Right ventricle myocardium superior (tissue), 1 donor: ENCODE measurements around the gene CPSF7. TPM values are rescaled to one million over a fixed set of nuclear protein-coding genes. Genes with fewer than 3 reads are reported as not detected.
A peak's percentile ranks its signal among the peaks of the same experiment; 100 is the strongest.
"Not testable (repeated sequence)": the region's sequence is repeated elsewhere in the genome, so short reads cannot be mapped to it uniquely, and the experiment has no call there.

Experiments used
- ATAC-seq: fragments of 200-7000 bp; cut with Tn5 transposase; one replicate; pipeline ENCODE4 v1.9.1; 2020; ENCODE audit warnings: mild to moderate bottlenecking; ENCODE audit not compliant: poor library complexity
- DNase-seq: peaks from one replicate; pipeline ENCODE4 v3.0.0-alpha.2; 2020
- intact Hi-C: fragments of 100-400 bp; cut with DNase I; formaldehyde crosslinking; loops from one replicate; pipeline ENCODE4 v1.11.2; 2022
- total RNA-seq: library from RNA; stranded (reverse); fragmentation: NEBNext Ultra II Directional; extraction: Animal tissue kit (Norgen Biotek cat#: 25700); gene quantifications from one replicate; pipeline ENCODE4 v1.2.1, GENCODE V29; 2021
- donor health status: DM: no; HTN: yes; CAD: no; lungs with severe emphysema.

The CPSF7 gene
- total RNA-seq, 1 donor from 2014 or later, result 32.5 TPM

- intact Hi-C loops, result loop anchor here (2.0 to 10.0 kb wide), 2 partner anchors 67 to 129 kb away; no protein-coding TSS in a partner anchor
- peak; percentile 78 for ATAC-seq
These were observed 18.1 kb upstream of the CPSF7 start for GRCh38 chr11:61447601-61448551.

GRCh38 chr11:61446211-61446651 lies 16.5 kb upstream of the CPSF7 start:
- peak; percentile 95 for DNase-seq
- intact Hi-C loops, result loop anchor here (2.0 to 10.0 kb wide), 2 partner anchors 69 to 131 kb away; no protein-coding TSS in a partner anchor
- peak; percentile 88 for ATAC-seq

More at GRCh38 chr11:61447601-61448551, 18.1 kb upstream of the CPSF7 start:
- no peak for DNase-seq

- intact Hi-C loops, result loop anchor here (10.0 kb wide), 1 partner anchor 69 kb away; no protein-coding TSS in a partner anchor
- no peak for ATAC-seq
These were observed 15.7 kb upstream of the CPSF7 start for GRCh38 chr11:61445516-61445915.

GRCh38 chr11:61442616-61443015 lies 12.8 kb upstream of the CPSF7 start:
- no peak for ATAC-seq
- no peak for DNase-seq
- intact Hi-C loops, result loop anchor here (10.0 kb wide), 1 partner anchor 72 kb away; no protein-coding TSS in a partner anchor

More at GRCh38 chr11:61445516-61445915, 15.7 kb upstream of the CPSF7 start:
- no peak for DNase-seq

GRCh38 chr11:61439615-61440014 lies 9.8 kb upstream of the CPSF7 start:
- ATAC-seq (no peak), DNase-seq (no peak)
- intact Hi-C loops, result loop anchor here (10.0 kb wide), 1 partner anchor 75 kb away; no protein-coding TSS in a partner anchor

GRCh38 chr11:61437496-61437895 lies 7.7 kb upstream of the CPSF7 start:
- intact Hi-C loops, result no loop called here
- DNase-seq (no peak), ATAC-seq (no peak)

GRCh38 chr11:61430839-61431238 lies 1.1 kb upstream of the CPSF7 start:
- intact Hi-C loops, result not testable (repeated sequence)

GRCh38 chr11:61429346-61429690 lies 457 bp downstream of the CPSF7 start:
- peak; percentile 76 for DNase-seq
- peak; percentile 77 for ATAC-seq
- intact Hi-C loops, result no loop called here

More at GRCh38 chr11:61430839-61431238, 1.1 kb upstream of the CPSF7 start:
- not testable (repeated sequence) for DNase-seq, ATAC-seq

GRCh38 chr11:61425367-61426131 lies 4.2 kb downstream of the CPSF7 start:
- DNase-seq, result no peak
- ATAC-seq, result no peak
- intact Hi-C loops, result no loop called here

GRCh38 chr11:61422226-61422625 lies 7.5 kb downstream of the CPSF7 start:
- no peak for DNase-seq

GRCh38 chr11:61418136-61418535 lies 11.6 kb downstream of the CPSF7 start:
- ATAC-seq (no peak), DNase-seq (no peak)
- intact Hi-C loops, result no loop called here

More at GRCh38 chr11:61422226-61422625, 7.5 kb downstream of the CPSF7 start:
- intact Hi-C loops, result no loop called here
- ATAC-seq, result no peak

GRCh38 chr11:61417670-61418069 lies 12.1 kb downstream of the CPSF7 start:
- intact Hi-C loops, result no loop called here
- DNase-seq, result no peak
- peak; percentile 55 for ATAC-seq

GRCh38 chr11:61416941-61417340 lies 12.8 kb downstream of the CPSF7 start:
- DNase-seq (no peak), ATAC-seq (peak; percentile 16)
- intact Hi-C loops, result no loop called here

GRCh38 chr11:61415381-61415780 lies 14.4 kb downstream of the CPSF7 start:
- DNase-seq (no peak), ATAC-seq (no peak)
- intact Hi-C loops, result no loop called here

- intact Hi-C loops, result no loop called here
- ATAC-seq (no peak), DNase-seq (no peak)
These were observed 15.2 kb downstream of the CPSF7 start for GRCh38 chr11:61414547-61414946.

- intact Hi-C loops, result no loop called here
- ATAC-seq (no peak), DNase-seq (no peak)
These were observed 16.3 kb downstream of the CPSF7 start for GRCh38 chr11:61413496-61413895.

- intact Hi-C loops, result no loop called here
- DNase-seq (no peak), ATAC-seq (no peak)
These were observed 18.2 kb downstream of the CPSF7 start for GRCh38 chr11:61411589-61411988.

- DNase-seq, result no peak
- intact Hi-C loops, result no loop called here
- ATAC-seq, result no peak
These were observed 22.6 kb downstream of the CPSF7 start for GRCh38 chr11:61406991-61407728.
